Epithelial cell of prostate (primary cell): ENCODE data around the gene JAK1.
"Not testable (repeated sequence)": the region's sequence is repeated elsewhere in the genome, so short reads cannot be mapped to it uniquely, and the experiment has no call there.

Source experiments
- DNase-seq: peaks from one replicate; pipeline ENCODE4 v3.0.0-alpha.2; 2011; ENCODE audit warnings: low read depth, low spot score
- H3K27ac ChIP-seq: fragments of 450-650 bp; 2 replicates; pipeline ENCODE4 v1.5.1; 2017; ENCODE audit warnings: mild to moderate bottlenecking

JAK1 gene

GRCh38 chr1:64846573-64847430, 119.5 kb downstream of the JAK1 start:
- H3K27ac ChIP-seq, result no peak overlapping the region
- DNase-seq, result no peak

DNA sequence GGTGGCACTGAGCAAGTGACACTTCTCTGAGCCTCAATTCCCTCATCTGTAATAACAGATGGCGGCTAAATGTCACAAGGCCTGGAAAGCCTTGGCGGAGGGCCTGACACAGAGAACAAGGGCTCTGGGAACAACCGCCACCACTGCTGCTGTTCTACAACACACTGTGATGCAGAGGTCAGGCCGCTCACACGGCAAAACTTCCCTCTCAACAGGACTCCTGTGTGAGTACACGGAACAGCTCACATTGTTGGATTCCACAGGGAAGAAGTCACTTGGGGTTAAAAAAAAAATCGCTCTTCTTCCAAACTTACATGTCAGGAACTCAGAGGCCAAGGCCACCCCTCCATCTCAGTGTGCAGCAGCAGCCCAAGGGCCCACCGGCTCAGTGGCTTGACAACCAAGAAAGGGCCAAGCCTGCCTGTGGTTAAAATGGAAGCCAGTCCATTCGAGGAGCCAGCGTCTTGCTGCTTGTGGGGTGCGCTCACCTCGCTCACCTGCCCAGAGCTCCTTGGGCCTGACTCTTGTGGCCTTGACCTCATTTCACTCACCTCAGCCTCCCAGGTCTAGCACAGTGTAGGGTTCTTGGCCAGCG, 120.4 kb downstream of the JAK1 start:
- H3K27ac ChIP-seq, result no peak overlapping the region
- no peak for DNase-seq

DNA sequence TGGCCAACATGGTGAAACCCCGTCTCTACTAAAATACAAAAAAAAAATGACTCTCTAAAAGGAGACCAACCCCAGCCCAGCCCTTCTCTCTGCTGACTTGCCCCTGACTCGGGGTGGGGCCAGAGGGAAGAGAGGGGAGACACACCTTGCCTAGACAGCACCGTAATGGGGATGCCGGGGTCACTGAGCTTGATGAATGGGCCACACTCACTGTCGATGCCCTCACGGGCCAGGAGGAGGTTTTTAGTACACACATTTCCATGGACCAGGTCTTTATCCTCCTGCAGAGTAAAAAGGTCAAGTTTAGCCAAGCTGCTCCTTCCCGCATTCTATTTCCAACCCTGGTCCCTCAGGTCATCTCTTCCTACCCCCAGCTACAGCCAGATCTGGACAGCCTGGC, 121.7 kb downstream of the JAK1 start:
- no peak overlapping the region for H3K27ac ChIP-seq
- no peak for DNase-seq

DNA sequence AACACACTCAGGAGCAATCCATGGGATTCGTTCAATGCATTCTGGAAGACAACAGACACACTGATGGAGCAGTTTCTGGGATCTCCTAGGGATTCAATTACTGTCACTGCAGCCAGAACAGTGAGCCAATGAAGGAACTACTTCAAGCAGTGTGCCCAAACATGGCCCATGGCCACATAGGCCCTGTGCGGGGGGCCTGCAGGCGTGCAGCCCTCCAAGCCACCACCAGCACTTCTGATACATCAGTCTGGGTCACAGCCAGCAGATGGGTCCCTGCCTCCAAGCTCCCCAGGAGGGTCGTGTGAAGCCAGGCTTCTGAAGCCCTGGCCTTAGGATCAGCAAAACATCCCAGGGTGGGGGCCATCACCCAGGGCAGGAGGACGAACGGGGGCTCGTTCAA, 122.2 kb downstream of the JAK1 start:
- H3K27ac ChIP-seq, result no peak overlapping the region
- DNase-seq, result no peak

DNA sequence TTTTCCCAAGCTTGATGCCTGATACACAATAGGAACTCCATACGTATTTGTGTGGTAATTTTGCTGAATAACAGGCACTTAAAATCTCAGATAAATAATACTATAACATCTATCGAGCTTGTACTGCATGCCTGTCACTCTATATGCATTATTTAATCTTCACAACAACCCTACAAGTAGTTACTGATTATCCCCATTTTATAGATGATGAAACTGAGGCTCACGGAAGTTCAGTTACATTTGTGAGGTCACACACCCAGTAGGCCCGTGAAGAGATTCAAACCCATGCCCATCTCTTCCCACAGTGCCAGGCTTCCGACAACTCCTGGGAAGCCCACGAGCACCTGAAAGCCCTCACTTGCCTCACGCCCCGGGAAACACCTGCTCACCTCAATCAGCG, 122.7 kb downstream of the JAK1 start:
- no peak overlapping the region for H3K27ac ChIP-seq
- no peak for DNase-seq

DNA sequence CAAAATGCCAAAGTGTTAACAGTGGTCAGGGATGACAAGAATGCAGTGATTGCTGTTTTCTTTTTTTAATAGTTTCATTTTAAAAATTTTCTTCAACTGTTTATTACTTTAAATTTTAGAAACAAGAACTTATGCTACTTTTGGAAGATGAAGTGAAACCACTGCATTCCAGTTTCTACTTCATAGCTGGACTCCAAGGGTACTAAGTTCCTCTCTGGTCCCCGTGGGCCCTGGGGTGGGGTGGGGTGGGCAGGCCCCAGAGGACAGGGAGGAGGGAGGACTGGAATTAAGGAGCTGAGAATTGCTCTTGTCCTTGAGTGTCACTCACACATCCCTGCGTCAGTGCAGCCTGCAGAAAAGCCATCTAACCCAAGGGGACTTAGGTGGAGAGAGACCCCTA, 124.1 kb downstream of the JAK1 start:
- H3K27ac ChIP-seq, result no peak overlapping the region
- no peak for DNase-seq

GRCh38 chr1:64841330-64842065, 124.9 kb downstream of the JAK1 start:
- DNase-seq, result no peak
- no peak overlapping the region for H3K27ac ChIP-seq

DNA sequence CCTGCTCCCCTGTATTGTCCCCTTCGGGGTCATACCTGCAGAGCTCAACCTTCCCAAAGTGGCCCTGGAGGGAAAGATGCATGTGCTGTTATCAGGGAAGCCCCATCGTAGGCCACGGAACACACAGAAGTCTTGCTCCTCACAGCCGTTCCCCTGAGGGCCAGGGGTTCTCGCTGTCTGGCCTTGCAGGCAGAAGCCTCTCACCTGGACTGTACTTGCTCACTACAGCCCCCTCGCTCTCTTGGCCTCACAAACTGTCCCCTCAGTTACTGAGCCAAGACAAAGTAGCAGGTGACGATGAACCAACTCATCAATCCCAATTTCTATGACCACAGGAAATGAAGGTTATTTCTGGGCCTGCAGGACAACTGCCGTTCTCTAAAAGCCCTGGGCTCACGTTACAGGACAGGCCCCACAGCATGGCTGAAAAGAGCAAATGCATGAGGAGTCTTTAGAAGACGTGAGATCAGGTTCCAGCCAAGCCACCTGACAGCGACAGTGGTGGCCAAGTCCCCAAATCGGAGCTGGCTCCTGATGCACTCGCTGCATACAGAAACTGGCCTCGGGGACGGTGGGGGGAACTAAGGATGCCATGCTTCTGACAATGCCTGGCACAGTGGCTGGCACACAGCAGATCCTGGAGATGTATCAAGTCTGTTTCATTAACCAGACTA, 126.5 kb downstream of the JAK1 start:
- H3K27ac ChIP-seq, result no peak overlapping the region
- no peak for DNase-seq

DNA sequence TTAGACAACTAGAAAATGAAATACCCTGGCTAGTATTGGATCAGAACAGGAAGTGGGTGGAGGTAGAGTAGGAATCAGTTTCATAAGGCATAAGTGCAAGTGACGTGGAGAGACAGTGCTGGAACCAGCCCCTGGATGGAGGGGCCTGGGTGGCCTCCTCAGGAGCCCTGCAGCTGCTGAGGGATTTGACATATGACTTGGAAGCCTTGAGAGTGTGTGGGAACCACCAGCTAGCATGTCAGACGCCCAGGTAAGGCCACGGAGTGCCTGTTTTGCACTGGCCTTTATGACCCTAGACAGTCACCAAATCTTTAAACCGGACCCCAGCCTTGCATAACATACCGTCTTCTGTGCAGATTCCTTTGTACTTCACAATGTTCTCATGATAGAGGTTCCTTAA, 127.1 kb downstream of the JAK1 start:
- no peak for DNase-seq
- H3K27ac ChIP-seq, result no peak overlapping the region

- no peak for DNase-seq
Measured at GRCh38 chr1:64838486-64838885, 127.9 kb downstream of the JAK1 start.

DNA sequence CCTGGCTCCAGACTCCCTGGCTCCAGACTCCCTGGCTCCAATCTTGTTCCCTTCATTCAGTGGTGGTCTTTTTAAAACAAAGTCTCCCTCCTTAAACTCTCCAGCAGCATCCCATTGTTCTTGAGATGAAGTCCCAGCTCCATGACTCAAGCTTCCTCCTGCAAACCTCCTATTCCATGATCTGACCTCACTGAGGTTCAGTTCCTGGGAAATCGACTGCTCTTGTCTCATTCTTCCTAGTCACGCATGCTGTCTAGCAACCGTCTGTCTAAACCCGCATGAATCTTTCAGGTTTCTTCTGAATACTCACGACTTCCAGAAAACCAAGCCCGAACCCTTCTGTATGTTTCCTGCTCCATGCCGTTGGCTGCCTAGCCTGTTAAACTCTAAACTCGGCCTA, 129.5 kb downstream of the JAK1 start:
- H3K27ac ChIP-seq, result no peak overlapping the region
- no peak for DNase-seq

More at GRCh38 chr1:64838486-64838885, 127.9 kb downstream of the JAK1 start:
- no peak overlapping the region for H3K27ac ChIP-seq

DNA sequence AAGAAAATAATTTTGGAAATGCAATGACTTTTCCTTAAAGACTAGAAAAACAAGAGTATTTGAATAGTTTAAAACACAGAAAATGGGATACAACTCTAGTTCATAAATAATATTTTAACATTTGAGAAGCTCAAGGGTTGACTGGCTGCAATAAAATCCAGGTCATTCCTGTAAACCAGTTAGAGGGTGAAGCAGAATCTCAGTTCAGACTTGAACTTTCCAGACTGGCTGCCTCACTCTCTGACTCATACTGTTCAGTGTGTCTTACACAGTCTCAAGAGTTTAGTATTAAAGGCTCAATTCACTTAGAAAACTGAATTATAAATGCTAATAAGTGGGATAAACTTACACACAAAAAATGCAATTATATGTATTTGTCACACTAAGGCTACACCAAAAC, 131.6 kb downstream of the JAK1 start:
- peak; percentile 39 for DNase-seq
- no peak overlapping the region for H3K27ac ChIP-seq

- no peak overlapping the region for H3K27ac ChIP-seq
- DNase-seq, result no peak
Measured at GRCh38 chr1:64830030-64830651, 136.2 kb downstream of the JAK1 start.

DNA sequence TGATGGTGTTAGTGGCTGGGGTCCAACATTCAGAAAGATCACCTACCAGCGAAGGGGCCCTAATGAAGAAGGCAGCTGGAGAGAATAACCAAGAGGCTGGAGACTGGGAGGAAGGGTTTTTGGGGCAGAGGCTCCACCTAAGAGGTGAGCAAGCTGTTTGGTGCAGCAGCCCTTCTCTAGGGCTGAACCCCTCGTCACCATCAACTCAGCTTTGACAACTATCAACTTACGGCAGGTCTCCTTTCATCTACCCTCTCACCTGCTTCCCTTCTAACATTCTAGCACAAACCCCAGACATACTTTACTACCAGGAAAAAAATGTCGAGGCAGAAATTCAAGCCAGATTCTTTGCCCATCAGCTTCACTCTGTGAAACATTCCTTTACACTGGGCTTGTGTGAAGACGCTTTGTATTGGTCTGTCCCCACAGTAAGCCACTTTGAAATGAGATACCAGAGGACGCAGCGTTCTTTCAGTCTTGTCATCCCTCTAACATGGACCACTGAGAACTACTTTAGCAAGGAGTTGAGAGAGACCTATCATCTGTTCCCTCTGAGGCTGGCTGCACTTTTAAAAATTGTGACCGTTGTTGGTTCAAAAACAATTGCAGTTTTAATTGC, 136.8 kb downstream of the JAK1 start:
- H3K27ac ChIP-seq, result no peak overlapping the region
- DNase-seq, result no peak

DNA sequence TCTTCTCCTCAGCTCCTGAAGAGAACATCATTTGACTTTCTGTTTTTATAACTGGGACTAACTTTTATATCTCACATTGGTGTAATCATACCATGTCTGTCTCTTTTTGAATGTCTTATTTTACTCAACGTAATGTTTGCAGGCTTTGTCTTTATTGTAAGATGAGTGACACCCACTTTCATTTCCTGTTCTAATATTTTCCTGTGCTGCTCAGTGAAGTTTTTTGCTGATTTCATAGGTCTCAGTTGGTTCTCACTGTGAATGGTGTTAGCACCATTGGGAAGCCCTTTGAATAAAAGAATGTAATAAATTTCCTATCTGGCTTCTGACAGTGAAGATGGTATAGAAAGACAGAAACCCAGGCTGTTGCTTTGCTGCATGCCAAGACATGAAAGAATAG, 137.5 kb downstream of the JAK1 start:
- no peak for DNase-seq
- no peak overlapping the region for H3K27ac ChIP-seq

DNA sequence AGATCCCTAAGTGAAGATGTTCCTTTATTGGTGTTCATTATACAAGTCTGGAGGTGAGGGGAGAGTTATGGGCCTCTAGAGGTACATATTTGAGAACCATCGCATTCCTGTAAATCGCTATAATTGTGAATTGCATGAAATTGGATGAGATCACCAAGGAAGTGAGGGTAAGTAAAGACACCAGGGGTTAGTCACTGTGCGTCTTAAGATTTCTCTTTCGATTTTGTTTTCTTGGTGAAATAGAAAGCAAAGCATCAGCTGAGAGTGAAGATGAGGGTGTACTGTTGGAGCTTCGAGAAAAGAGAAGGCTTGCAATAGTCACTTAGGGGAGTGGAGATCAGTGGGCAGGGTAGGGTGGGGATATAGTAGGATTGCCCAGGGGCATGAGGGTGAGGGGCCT, 139.4 kb downstream of the JAK1 start:
- DNase-seq, result no peak
- H3K27ac ChIP-seq, result no peak overlapping the region

GRCh38 chr1:64823691-64824476, 142.5 kb downstream of the JAK1 start:
- H3K27ac ChIP-seq, result no peak overlapping the region
- DNase-seq, result peak; percentile 12

DNA sequence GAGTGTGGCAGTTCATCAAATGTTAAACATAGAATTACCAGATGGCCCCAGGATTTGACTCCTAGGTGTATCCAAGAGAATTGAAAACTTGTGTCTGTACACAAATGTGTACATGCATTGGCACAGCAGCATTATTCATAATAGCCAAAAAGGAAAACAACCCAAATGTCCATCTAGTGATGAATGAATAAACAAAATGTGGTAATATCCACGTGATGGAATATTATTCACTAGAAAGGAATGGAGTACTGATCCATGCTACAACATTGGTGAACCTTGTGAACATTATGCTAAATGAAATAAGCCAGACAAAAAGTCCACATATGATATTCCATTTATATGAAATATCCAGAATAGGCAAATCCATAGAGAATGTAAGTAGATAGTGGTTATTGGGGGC, 143.7 kb downstream of the JAK1 start:
- DNase-seq, result no peak
- H3K27ac ChIP-seq, result no peak overlapping the region

DNA sequence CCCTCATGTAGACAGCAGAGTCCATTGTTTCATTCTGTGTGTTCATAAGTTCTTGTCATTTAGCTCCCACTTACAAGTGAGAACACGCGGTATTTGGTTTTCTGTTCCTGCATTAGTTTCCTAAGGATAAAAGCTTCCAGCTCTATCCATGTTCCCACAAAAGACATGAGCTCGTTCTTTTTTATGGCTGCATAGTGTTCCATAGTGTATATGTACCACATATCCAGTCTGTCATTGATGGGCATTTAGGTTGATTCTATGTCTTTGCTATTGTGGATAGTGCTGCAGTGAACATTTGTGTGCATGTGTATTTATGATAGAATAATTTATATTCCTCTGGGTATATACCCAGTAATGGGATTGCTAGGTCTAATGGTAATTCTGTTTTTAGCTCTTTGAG, 145.8 kb downstream of the JAK1 start:
- H3K27ac ChIP-seq, DNase-seq: not testable (repeated sequence)
